ENCODE results near the gene SAT1.

DNA sequence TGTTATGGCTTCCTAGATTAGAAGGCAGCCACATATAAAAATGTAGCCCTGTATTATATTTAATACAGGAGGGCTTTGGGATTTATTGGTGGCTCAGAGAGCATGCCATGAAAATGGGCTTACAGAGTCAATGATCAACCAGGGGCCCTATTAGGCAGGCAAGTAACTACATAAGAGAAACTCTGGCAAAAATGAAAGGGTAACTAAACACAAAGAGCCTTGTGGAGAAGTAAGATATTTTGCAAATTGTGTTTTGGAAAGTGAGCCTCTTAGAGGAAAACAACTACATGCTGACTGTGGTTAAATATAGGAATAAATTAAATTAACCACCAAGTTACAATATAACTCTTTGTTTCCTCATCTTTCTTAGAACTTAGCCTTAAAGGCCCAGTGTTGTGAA, 5.5 kb downstream of the SAT1 start:
- TF ChIP-seq POLR2A (IDR thresholded peaks at IDR 0.05; ENCODE audit: low read length) (no peak), GATA1 (IDR thresholded peaks at IDR 0.05; ENCODE audit: low read depth, low read length) (no peak)
